NCI-H345 treated with DMSO at 0.1 percent for 48 hours (cell line): ENCODE measurements around the gene NUMA1.

ENCODE experiments used
- DNase-seq: peaks from one replicate; lab custom pipeline; 2025; ENCODE audit not compliant: unreplicated experiment; lab: John Stamatoyannopoulos, UW

The NUMA1 gene

GRCh38 chr11:72066855-72067254, 13.5 kb downstream of the NUMA1 start:
- DNase-seq = no peak

GRCh38 chr11:72061739-72062396, 18.5 kb downstream of the NUMA1 start:
- no peak for DNase-seq

- peak; percentile 80 for DNase-seq
Measured at GRCh38 chr11:72058416-72059034, 21.8 kb downstream of the NUMA1 start.

- no peak for DNase-seq
Measured at GRCh38 chr11:72048766-72049460, 31.4 kb downstream of the NUMA1 start.

- DNase-seq = no peak
Measured at GRCh38 chr11:72045849-72046248, 34.5 kb downstream of the NUMA1 start.

GRCh38 chr11:72042064-72042745, 38.1 kb downstream of the NUMA1 start:
- DNase-seq = no peak

- DNase-seq = peak; percentile 60
Measured at GRCh38 chr11:72041364-72042063, 38.8 kb downstream of the NUMA1 start.

GRCh38 chr11:72040491-72041363, 39.6 kb downstream of the NUMA1 start:
- peak; percentile 96 for DNase-seq

- DNase-seq = no peak
Measured at GRCh38 chr11:72039856-72040401, 40.4 kb downstream of the NUMA1 start.

- DNase-seq = no peak
Measured at GRCh38 chr11:72039031-72039855, 41.1 kb downstream of the NUMA1 start.

GRCh38 chr11:72038491-72038890, 41.9 kb downstream of the NUMA1 start:
- no peak for DNase-seq

- DNase-seq = peak; percentile 17
Measured at GRCh38 chr11:72037554-72038311, 42.6 kb downstream of the NUMA1 start.

GRCh38 chr11:72036687-72037086, 43.7 kb downstream of the NUMA1 start:
- no peak for DNase-seq

- DNase-seq = no peak
Measured at GRCh38 chr11:72030472-72031045, 49.8 kb downstream of the NUMA1 start.

GRCh38 chr11:72026090-72026489, 54.3 kb downstream of the NUMA1 start:
- no peak for DNase-seq

- no peak for DNase-seq
Measured at GRCh38 chr11:72024069-72024754, 56.1 kb downstream of the NUMA1 start.

- no peak for DNase-seq
Measured at GRCh38 chr11:72023335-72023734, 57.0 kb downstream of the NUMA1 start.
